ENCODE results near the gene EFCAB9. TPM values are rescaled to one million over a fixed set of nuclear protein-coding genes. Genes with fewer than 3 reads are reported as not detected.

EFCAB9 gene
- total and polyA plus RNA-seq, 2 of the 8 experiments (the other 6 are each of a cell fraction or from before 2014, with no cell fraction given) = not detected

DNA sequence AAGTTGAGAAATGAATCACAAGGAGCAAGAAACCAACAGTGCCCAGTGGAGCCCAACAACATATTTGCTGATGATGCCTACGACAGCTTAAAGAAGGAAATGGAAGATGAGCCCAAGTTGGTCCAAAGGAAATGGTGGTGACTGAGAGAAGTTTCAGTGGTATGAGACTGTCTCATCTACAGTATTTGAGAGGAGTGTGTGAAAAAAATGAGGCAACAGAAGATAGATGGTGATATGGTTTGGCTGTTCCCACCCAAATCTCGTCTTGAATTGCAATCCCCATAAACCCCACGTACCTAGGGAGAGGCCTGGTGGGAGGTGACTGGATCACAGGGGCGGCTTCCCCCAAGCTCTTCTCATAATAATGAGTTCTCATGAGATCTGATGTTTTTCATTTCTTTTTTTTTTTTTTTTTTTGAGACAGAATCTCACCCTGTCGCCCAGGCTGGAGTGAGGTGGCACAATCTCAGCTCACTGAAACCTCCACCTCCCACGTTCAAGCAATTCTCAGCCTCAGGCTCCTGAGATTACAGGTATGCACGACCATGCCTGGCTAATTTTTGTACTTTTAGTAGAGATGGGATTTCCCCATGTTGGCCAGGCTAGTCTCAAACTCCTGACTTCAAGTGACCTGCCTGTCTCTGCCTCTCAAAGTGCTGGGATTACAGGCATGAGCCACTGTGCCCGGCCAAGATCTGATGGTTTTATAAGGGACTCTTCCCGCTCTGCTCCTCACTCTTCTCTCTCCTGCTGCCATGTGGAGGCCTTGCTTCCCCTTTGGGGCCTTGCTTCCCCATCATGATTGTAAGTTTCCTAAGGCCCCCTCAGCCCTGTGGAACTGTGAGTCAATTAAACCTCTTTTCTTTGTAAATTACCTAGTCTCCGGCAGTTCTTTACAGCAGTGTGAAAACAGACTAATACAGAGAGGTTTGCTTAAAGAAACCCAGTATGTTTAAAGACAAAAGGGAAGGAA, 30.2 kb downstream of the EFCAB9 start:
- Histone ChIP-seq H2BK15ac (ENCODE audit: low read length) (no peak overlapping the region), H3K9ac (replicated peaks in 1 of 4; ENCODE audit: extremely low read depth in 1 of 4, low read depth in 3 of 4, low read length in 3 of 4) (no peak overlapping the region), H3K56ac (replicated peaks; ENCODE audit: insufficient read length, low read depth, low read length) (no peak overlapping the region), H2BK5ac (ENCODE audit: low read depth, low read length) (no peak overlapping the region), H2AK5ac (ENCODE audit: low read depth, low read length) (no peak overlapping the region), H4K20me1 (replicated peaks in 1 of 2; ENCODE audit: control insufficient read depth in 1 of 2, insufficient read depth in 2 of 2, low read length in 2 of 2) (peaks cover 3 to 4% of the 10 kb centered on the region in 2 experiments), H3K23me2 (ENCODE audit: low read depth, low read length) (no peaks in the 10 kb centered on the region), H3K4ac (replicated peaks; ENCODE audit: insufficient read length, low read depth, low read length) (no peak overlapping the region), H3K4me1 (replicated peaks in 1 of 4; ENCODE audit: control insufficient read depth in 3 of 4, insufficient read depth in 4 of 4, low read length in 3 of 4) (peaks cover 0 to 3% (median 0%) of the 10 kb centered on the region in 4 experiments; a peak in 1 of 7 replicates), H4K8ac (ENCODE audit: extremely low read depth, insufficient read depth, low read length) (no peak overlapping the region), H3K79me2 (ENCODE audit: control insufficient read depth in 1 of 2, insufficient read depth in 2 of 2, low read length in 2 of 2) (peaks cover 0 to 15% of the 10 kb centered on the region in 2 experiments; a peak in 1 of 4 replicates), H3K27ac (ENCODE audit: low read depth, low read length) (no peak overlapping the region), H2AFZ (ENCODE audit: low read length) (no peak overlapping the region), H2BK20ac (ENCODE audit: low read length) (no peak overlapping the region), H2BK12ac (ENCODE audit: low read depth, low read length) (no peak overlapping the region), H3K23ac (ENCODE audit: insufficient read length) (no peak overlapping the region), H3K4me2 (ENCODE audit: insufficient read depth in 1 of 2, low read depth in 2 of 2, low read length in 2 of 2) (no peak overlapping the region), H3K14ac (ENCODE audit: insufficient read length) (no peak overlapping the region), H4K91ac (replicated peaks; ENCODE audit: insufficient read length, low read length) (no peak overlapping the region), H3K27me3 (replicated peaks in 1 of 4; ENCODE audit: control insufficient read depth in 3 of 4, extremely low read depth in 1 of 4, insufficient read depth in 3 of 4, low read length in 3 of 4) (no peaks in the 10 kb centered on the region), H3K36me3 (ENCODE audit: control insufficient read depth in 2 of 4, insufficient read depth in 4 of 4, low read length in 3 of 4) (peaks cover 0 to 42% (median 8%) of the 10 kb centered on the region in 4 experiments; a peak in 4 of 8 replicates), H3K18ac (ENCODE audit: extremely low read depth, low read length) (no peak overlapping the region), H4K5ac (ENCODE audit: insufficient read length, low read depth, low read length) (no peak overlapping the region), H3K79me1 (ENCODE audit: low read depth, low read length) (no peaks in the 10 kb centered on the region; the same call in 1 of the 2 replicates), H2BK120ac (replicated peaks; ENCODE audit: low read depth, low read length) (no peak overlapping the region), H3K9me3 (ENCODE audit: insufficient read depth in 2 of 2, low read depth in 1 of 2, low read length in 1 of 2) (no peaks in the 10 kb centered on the region), H3K4me3 (ENCODE audit: extremely low read depth in 1 of 4, insufficient read depth in 2 of 4, low read depth in 3 of 4, low read length in 4 of 4) (no peak overlapping the region)
- DNase-seq (ENCODE audit: low read depth in 1 of 2, low spot score in 2 of 2) = no peak
- POLR2A ChIA-PET (ENCODE audit: partially characterized antibody) = interaction anchor here (0.9 to 1.5 kb wide), 3 partner anchors 8 to 58 kb away, joined by 3 to 5 read pairs (median 4); partner anchors contain the start of gene UBTD2
- CTCF ChIA-PET (ENCODE audit: partially characterized antibody) = interaction anchor here (1.0 kb wide), 1 partner anchor 21 kb away, joined by 3 read pairs; no protein-coding TSS in a partner anchor
- 91% methylated on average over 10 of the region's 10 CpGs; no CpG with 5 or more reads in 1 of the 2 experiments for WGBS, 2 experiments (ENCODE audit: extremely low coverage in 1 of 2, insufficient coverage in 1 of 2, insufficient read length in 1 of 2, insufficient replicate concordance in 2 of 2, low coverage in 1 of 2, low lambda C conversion rate in 2 of 2, missing lambda C conversion rate in 1 of 2)
- no peak for FAIRE-seq
- TF ChIP-seq ZNF274 (IDR thresholded peaks at IDR 0.05; ENCODE audit: borderline replicate concordance, extremely low read depth, low read length) = no peak
- TF ChIP-seq, protein P1, sequence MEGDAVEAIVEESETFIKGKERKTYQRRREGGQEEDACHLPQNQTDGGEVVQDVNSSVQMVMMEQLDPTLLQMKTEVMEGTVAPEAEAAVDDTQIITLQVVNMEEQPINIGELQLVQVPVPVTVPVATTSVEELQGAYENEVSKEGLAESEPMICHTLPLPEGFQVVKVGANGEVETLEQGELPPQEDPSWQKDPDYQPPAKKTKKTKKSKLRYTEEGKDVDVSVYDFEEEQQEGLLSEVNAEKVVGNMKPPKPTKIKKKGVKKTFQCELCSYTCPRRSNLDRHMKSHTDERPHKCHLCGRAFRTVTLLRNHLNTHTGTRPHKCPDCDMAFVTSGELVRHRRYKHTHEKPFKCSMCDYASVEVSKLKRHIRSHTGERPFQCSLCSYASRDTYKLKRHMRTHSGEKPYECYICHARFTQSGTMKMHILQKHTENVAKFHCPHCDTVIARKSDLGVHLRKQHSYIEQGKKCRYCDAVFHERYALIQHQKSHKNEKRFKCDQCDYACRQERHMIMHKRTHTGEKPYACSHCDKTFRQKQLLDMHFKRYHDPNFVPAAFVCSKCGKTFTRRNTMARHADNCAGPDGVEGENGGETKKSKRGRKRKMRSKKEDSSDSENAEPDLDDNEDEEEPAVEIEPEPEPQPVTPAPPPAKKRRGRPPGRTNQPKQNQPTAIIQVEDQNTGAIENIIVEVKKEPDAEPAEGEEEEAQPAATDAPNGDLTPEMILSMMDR (IDR thresholded peaks at IDR 0.05; ENCODE audit: control extremely low read depth in 1 of 3, insufficient read depth in 1 of 3, low read depth in 1 of 3, low read length in 3 of 3) = no peak
- no peak for TF ChIP-seq SIN3A (conservative IDR thresholded peaks at IDR 0.05 in 1 of 2, IDR thresholded peaks at IDR 0.05 in 1 of 2; ENCODE audit: low read depth in 1 of 2, low read length in 2 of 2)
- TF ChIP-seq NANOG (IDR thresholded peaks at IDR 0.05; ENCODE audit: insufficient read depth, low read depth, low read length, poor library complexity, severe bottlenecking) = no peak
- no peak for TF ChIP-seq GTF2F1 (IDR thresholded peaks at IDR 0.05; ENCODE audit: borderline replicate concordance, low read depth, low read length)

All from H1 (cell line).